MM.1S (cell line): ENCODE measurements around the gene RPGRIP1L.

Experiments used
- EZH2 ChIP-seq: fragments of 300-600 bp; sonication (generic); optimal IDR thresholded peaks from 2 replicates; pipeline ENCODE3; 2017; ENCODE audit warnings: low read depth, mild to moderate bottlenecking, antibody characterized with exemption, low read length, mixed read lengths
- TF ChIP-seq, protein P1 (sequence below): fragments of 300-600 bp; sonication (generic); IDR thresholded peaks from 2 replicates; pipeline ENCODE4 v1.5.1; 2016; ENCODE audit warnings: antibody characterized with exemption, low read length, mixed read lengths

DNA sequence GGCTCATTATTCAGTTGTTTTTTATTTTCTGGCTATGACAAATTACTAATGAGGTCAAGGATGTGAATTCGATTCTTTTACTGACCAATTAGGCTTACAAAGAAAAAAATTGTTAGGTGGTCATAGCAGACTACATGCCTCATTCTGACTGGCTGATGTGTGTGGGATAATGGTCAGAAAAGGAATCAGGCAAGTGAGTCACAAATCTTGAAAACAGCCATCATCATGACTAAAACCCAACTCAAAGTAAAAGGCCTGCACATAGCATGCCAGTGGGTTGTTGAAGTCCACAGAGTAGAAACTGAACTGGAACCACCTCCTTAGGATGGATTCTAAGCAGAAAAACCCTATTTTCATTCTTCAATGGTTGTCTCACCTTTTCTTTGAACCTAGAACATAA, 8.6 kb downstream of the RPGRIP1L start:
- no peak for TF ChIP-seq EZH2
- TF ChIP-seq, protein P1, sequence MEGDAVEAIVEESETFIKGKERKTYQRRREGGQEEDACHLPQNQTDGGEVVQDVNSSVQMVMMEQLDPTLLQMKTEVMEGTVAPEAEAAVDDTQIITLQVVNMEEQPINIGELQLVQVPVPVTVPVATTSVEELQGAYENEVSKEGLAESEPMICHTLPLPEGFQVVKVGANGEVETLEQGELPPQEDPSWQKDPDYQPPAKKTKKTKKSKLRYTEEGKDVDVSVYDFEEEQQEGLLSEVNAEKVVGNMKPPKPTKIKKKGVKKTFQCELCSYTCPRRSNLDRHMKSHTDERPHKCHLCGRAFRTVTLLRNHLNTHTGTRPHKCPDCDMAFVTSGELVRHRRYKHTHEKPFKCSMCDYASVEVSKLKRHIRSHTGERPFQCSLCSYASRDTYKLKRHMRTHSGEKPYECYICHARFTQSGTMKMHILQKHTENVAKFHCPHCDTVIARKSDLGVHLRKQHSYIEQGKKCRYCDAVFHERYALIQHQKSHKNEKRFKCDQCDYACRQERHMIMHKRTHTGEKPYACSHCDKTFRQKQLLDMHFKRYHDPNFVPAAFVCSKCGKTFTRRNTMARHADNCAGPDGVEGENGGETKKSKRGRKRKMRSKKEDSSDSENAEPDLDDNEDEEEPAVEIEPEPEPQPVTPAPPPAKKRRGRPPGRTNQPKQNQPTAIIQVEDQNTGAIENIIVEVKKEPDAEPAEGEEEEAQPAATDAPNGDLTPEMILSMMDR: no peak
